K562 (cell line): ENCODE results near the gene PHTF2. TPM values are rescaled to one million over a fixed set of nuclear protein-coding genes. Genes with fewer than 3 reads are reported as not detected.

Source experiments
- CBFA2T2 ChIP-seq: fragments of 450-650 bp; conservative IDR thresholded peaks from 2 replicates; pipeline ENCODE4 v1.6.1; 2017; ENCODE audit warnings: mild to moderate bottlenecking
- DMBX1 ChIP-seq: fragments of 250-450 bp; sonication (Bioruptor Pico); IDR thresholded peaks from 2 replicates; pipeline ENCODE4 v1.8.0; 2022; ENCODE audit warnings: inconsistent platforms, mild to moderate bottlenecking, moderate library complexity, borderline replicate concordance
- MTA2 ChIP-seq: fragments of 450-650 bp; IDR thresholded peaks from 2 replicates; pipeline ENCODE4 v1.6.1; 2016; ENCODE audit warnings: low read depth
- REST ChIP-seq, 2 experiments: fragments of 450-650 bp; formaldehyde crosslinking in 1 of 2; IDR thresholded peaks; 2 replicates each; pipeline versions ENCODE4 v1.4.0 to v1.6.1; 2014 to 2020; ENCODE audit warnings: mild to moderate bottlenecking in 2 of 2, borderline replicate concordance in 1 of 2, low read depth in 1 of 2
- USF1 ChIP-seq: sonication (generic); formaldehyde crosslinking; IDR thresholded peaks from 2 replicates; pipeline ENCODE4 v1.9.0; 2022; ENCODE audit warnings: mild to moderate bottlenecking, missing genetic modification reagents
- USF2 ChIP-seq: sonication (generic); formaldehyde crosslinking; IDR thresholded peaks from 2 replicates; pipeline ENCODE4 v1.5.0; 2020; ENCODE audit warnings: missing genetic modification reagents
- ZFP30 ChIP-seq: fragments of 250-450 bp; sonication (Bioruptor Pico); IDR thresholded peaks from 2 replicates; pipeline ENCODE4 v1.8.0; 2022; ENCODE audit warnings: moderate library complexity, mild to moderate bottlenecking, inconsistent platforms, borderline replicate concordance
- polyA plus RNA-seq, 8 experiments: library from polyadenylated mRNA; depleted of rRNA in 4 of 8; stranded (reverse) in 5 of 8; unstranded in 3 of 8; fragments of >200 nt; fragmentation: Nextera tagmentation in 2 of 8; fragmentation: Illumina TruSeq in 1 of 8; extraction: Ambion mirVana in 2 of 8; extraction: Trizol in 1 of 8; gene quantifications; 2 replicates each; pipeline versions ENCODE4 v1.2.1 to v1.2.3, GENCODE V29; 2011 to 2014; ENCODE audit warnings: inconsistent platforms in 1 of 8, missing spikeins in 1 of 8
- total RNA-seq, 7 experiments: library from RNA; depleted of rRNA in 6 of 7; stranded (reverse); fragments of >200 nt in 6 of 7; fragmentation: Illumina TruSeq in 2 of 7; extraction: Trizol in 2 of 7; gene quantifications; 2 replicates each; pipeline versions ENCODE4 v1.2.1 to v1.2.3, GENCODE V29; 2011 to 2021; ENCODE audit warnings: low replicate concordance in 1 of 7

PHTF2 gene
- total and polyA plus RNA-seq, 9 of the 15 experiments (the other 6 are each of a cell fraction or from before 2014, with no cell fraction given): 17.9 to 43.6 (median 25.4) TPM

GRCh38 chr7:78002715-78003114 is 204.1 kb downstream of the PHTF2 start (continued):
- TF ChIP-seq REST (IDR thresholded peaks at IDR 0.05; ENCODE audit: borderline replicate concordance) (0 out of 2 replicates have a peak, but pooled peaks have one; percentile 16), REST (CRISPR knock-in tag; IDR thresholded peaks at IDR 0.05; ENCODE audit: low read depth) (no peak), USF1 (CRISPR knock-in tag) (peak; percentile 88), USF2 (CRISPR knock-in tag) (peak; percentile 91), CBFA2T2 (peak; percentile 43), ZFP30 (CRISPR knock-in tag) (no peak), DMBX1 (CRISPR knock-in tag) (no peak), MTA2 (no peak)
- TF ChIP-seq, all 486 proteins: peak for 10
